GM12878 (cell line): ENCODE measurements around the gene SNAI3. TPM values are rescaled to one million over a fixed set of nuclear protein-coding genes. Genes with fewer than 3 reads are reported as not detected.
A peak's percentile ranks its signal among the peaks of the same experiment; 100 is the strongest.

Source experiments
- BCL11A ChIP-seq: IDR thresholded peaks from 2 replicates; pipeline ENCODE4 v1.6.1; 2011; ENCODE audit warnings: low read depth, low read length
- CBX3 ChIP-seq: fragments of 200-600 bp; sonication (generic); IDR thresholded peaks from 2 replicates; pipeline ENCODE4 v1.6.1; 2016; ENCODE audit warnings: low read depth, borderline replicate concordance
- CREB1 ChIP-seq: IDR thresholded peaks from 2 replicates; pipeline ENCODE4 v1.6.1; 2012; ENCODE audit warnings: low read depth, mild to moderate bottlenecking, inconsistent platforms
- CREM ChIP-seq: IDR thresholded peaks from 2 replicates; pipeline ENCODE4 v1.6.1; 2014; ENCODE audit warnings: antibody characterized with exemption, low read depth
- DPF2 ChIP-seq: fragments of 450-650 bp; IDR thresholded peaks from 2 replicates; pipeline ENCODE4 v1.6.1; 2017; ENCODE audit warnings: mild to moderate bottlenecking
- E4F1 ChIP-seq: fragments of 450-650 bp; IDR thresholded peaks from 2 replicates; pipeline ENCODE4 v1.6.1; 2018; ENCODE audit warnings: borderline replicate concordance, mild to moderate bottlenecking; ENCODE audit not compliant: partially characterized antibody
- EGR1 ChIP-seq, 2 experiments: IDR thresholded peaks; 1 replicate in 1 of 2; 2 replicates in 1 of 2; pipeline ENCODE4 v1.6.1; 2011 to 2012; ENCODE audit warnings: low read depth in 2 of 2, low read length in 2 of 2, borderline replicate concordance in 1 of 2, mild to moderate bottlenecking in 1 of 2, moderate library complexity in 1 of 2
- EZH2 ChIP-seq: IDR thresholded peaks from 2 replicates; pipeline ENCODE4 v1.6.1; 2012; ENCODE audit warnings: low read depth, mild to moderate bottlenecking, control low read depth, inconsistent platforms, low read length, borderline replicate concordance; ENCODE audit not compliant: control insufficient read depth
- IRF4 ChIP-seq: IDR thresholded peaks from 2 replicates; pipeline ENCODE4 v1.6.1; 2011; ENCODE audit warnings: low read depth, low read length
- IRF5 ChIP-seq: fragments of 450-650 bp; IDR thresholded peaks from 2 replicates; pipeline ENCODE4 v1.6.1; 2017; ENCODE audit warnings: borderline replicate concordance
- KAT2A ChIP-seq: conservative IDR thresholded peaks from 2 replicates; pipeline ENCODE4 v1.6.1; 2011; ENCODE audit warnings: low read depth, low read length; ENCODE audit not compliant: control insufficient read depth
- MTA2 ChIP-seq: fragments of 450-650 bp; IDR thresholded peaks from 2 replicates; pipeline ENCODE4 v1.6.1; 2016; ENCODE audit warnings: low read depth, mild to moderate bottlenecking, moderate library complexity
- MYB ChIP-seq: fragments of 150-350 bp; IDR thresholded peaks from 2 replicates; pipeline ENCODE4 v1.6.1; 2014; ENCODE audit warnings: mild to moderate bottlenecking, low read depth, low read length, borderline replicate concordance
- NFXL1 ChIP-seq: fragments of 450-650 bp; IDR thresholded peaks from 2 replicates; pipeline ENCODE4 v1.6.1; 2017; ENCODE audit warnings: antibody characterized with exemption, mild to moderate bottlenecking, borderline replicate concordance
- POLR2AphosphoS2 ChIP-seq: IDR thresholded peaks from 2 replicates; pipeline ENCODE4 v1.6.1; 2011; ENCODE audit warnings: low read depth, mild to moderate bottlenecking, low read length, improper control_type of control experiment, moderate library complexity
- POU2F2 ChIP-seq: IDR thresholded peaks from 3 replicates; pipeline ENCODE4 v1.6.1; 2011; ENCODE audit warnings: low read depth, mild to moderate bottlenecking, low read length, borderline replicate concordance
- RAD21 ChIP-seq: IDR thresholded peaks from 2 replicates; pipeline ENCODE4 v1.6.1; 2011; ENCODE audit warnings: mild to moderate bottlenecking, low read depth, low read length, moderate library complexity; ENCODE audit not compliant: insufficient read depth
- RCOR1 ChIP-seq: conservative IDR thresholded peaks from 2 replicates; pipeline ENCODE4 v1.6.1; 2012; ENCODE audit warnings: low read depth, low read length, improper control_type of control experiment
- RUNX3 ChIP-seq: IDR thresholded peaks from 2 replicates; pipeline ENCODE4 v1.6.1; 2012; ENCODE audit warnings: low read length, inconsistent platforms
- TCF3 ChIP-seq: IDR thresholded peaks from 2 replicates; pipeline ENCODE4 v1.6.1; 2012; ENCODE audit warnings: low read depth, mild to moderate bottlenecking, low read length, borderline replicate concordance; ENCODE audit not compliant: insufficient read depth
- YBX1 ChIP-seq: fragments of 450-650 bp; IDR thresholded peaks from 2 replicates; pipeline ENCODE4 v1.6.1; 2016; ENCODE audit warnings: antibody characterized with exemption
- ZNF24 ChIP-seq: fragments of 450-650 bp; IDR thresholded peaks from 2 replicates; pipeline ENCODE4 v1.6.1; 2017; ENCODE audit warnings: antibody characterized with exemption, mild to moderate bottlenecking
- ZNF384 ChIP-seq: IDR thresholded peaks from 2 replicates; pipeline ENCODE4 v1.6.1; 2012; ENCODE audit warnings: low read depth, mild to moderate bottlenecking, low read length, improper control_type of control experiment, borderline replicate concordance
- polyA plus RNA-seq, 11 experiments: library from polyadenylated mRNA; depleted of rRNA in 4 of 11; unstranded in 6 of 11; stranded (reverse) in 5 of 11; fragments of >200 nt; fragmentation: Nextera tagmentation in 4 of 11; fragmentation: Illumina TruSeq in 1 of 11; extraction: Ambion mirVana in 4 of 11; extraction: Trizol in 1 of 11; gene quantifications; 1 replicate in 1 of 11; 2 replicates in 10 of 11; pipeline versions ENCODE4 v1.2.1 to v1.2.3, GENCODE V29; 2011 to 2016; ENCODE audit warnings: inconsistent platforms in 2 of 11, missing spikeins in 2 of 11, low read depth in 1 of 11
- total RNA-seq, 4 experiments: library from RNA; depleted of rRNA in 3 of 4; stranded (reverse); fragments of >200 nt in 3 of 4; fragmentation: Illumina TruSeq in 1 of 4; extraction: Trizol in 1 of 4; gene quantifications; 2 replicates each; pipeline versions ENCODE4 v1.2.1 to v1.2.3, GENCODE V29; 2013 to 2021

The SNAI3 gene
- total and polyA plus RNA-seq, 10 of the 15 experiments (the other 5 are each of a cell fraction or from before 2014, with no cell fraction given) = 0.21 to 7.4 (median 3.0) TPM

GRCh38 chr16:88700636-88701482 is 14.6 kb upstream of the SNAI3 start (continued):
- peak in 1 of 2 experiments; percentile 86; a peak in 1 of 3 replicates for TF ChIP-seq EGR1 (IDR thresholded peaks at IDR 0.05; ENCODE audit: borderline replicate concordance in 1 of 2, low read depth in 2 of 2, low read length in 2 of 2)
- 0 out of 2 replicates have a peak, but pooled peaks have one; percentile 15 for TF ChIP-seq IRF4
- TF ChIP-seq POU2F2 = no peak
- TF ChIP-seq MYB = no peak
- TF ChIP-seq RAD21 = no peak
- TF ChIP-seq TCF3 = peak; percentile 30; the same call in 1 of the 2 replicates
- no peak for TF ChIP-seq CBX3
- no peak for TF ChIP-seq NFXL1
- peak; percentile 40; the same call in 1 of the 2 replicates for TF ChIP-seq MTA2
- TF ChIP-seq POLR2AphosphoS2 = no peak
- TF ChIP-seq BCL11A = peak; percentile 60; the same call in 1 of the 2 replicates
- TF ChIP-seq KAT2A = no peak
- peak; percentile 57 for TF ChIP-seq E4F1
- TF ChIP-seq EZH2 = no peak
- TF ChIP-seq ZNF24 = no peak
- TF ChIP-seq RUNX3 = peak; percentile 87
- peak; percentile 92 for TF ChIP-seq DPF2
- peak; percentile 81 for TF ChIP-seq CREB1
- no peak for TF ChIP-seq RCOR1
- peak; percentile 75 for TF ChIP-seq CREM
- TF ChIP-seq IRF5 = no peak
- TF ChIP-seq YBX1 = no peak
- TF ChIP-seq ZNF384 = no peak
